8988T (cell line): ENCODE measurements around the gene ACOT2.
"Not testable (repeated sequence)": the region's sequence is repeated elsewhere in the genome, so short reads cannot be mapped to it uniquely, and the experiment has no call there.

Experiments
- DNase-seq: peaks from one replicate; pipeline ENCODE4 v3.0.0; 2011

The ACOT2 gene, protein sequence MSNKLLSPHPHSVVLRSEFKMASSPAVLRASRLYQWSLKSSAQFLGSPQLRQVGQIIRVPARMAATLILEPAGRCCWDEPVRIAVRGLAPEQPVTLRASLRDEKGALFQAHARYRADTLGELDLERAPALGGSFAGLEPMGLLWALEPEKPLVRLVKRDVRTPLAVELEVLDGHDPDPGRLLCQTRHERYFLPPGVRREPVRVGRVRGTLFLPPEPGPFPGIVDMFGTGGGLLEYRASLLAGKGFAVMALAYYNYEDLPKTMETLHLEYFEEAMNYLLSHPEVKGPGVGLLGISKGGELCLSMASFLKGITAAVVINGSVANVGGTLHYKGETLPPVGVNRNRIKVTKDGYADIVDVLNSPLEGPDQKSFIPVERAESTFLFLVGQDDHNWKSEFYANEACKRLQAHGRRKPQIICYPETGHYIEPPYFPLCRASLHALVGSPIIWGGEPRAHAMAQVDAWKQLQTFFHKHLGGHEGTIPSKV

GRCh38 chr14:73569185-73569958 is at the start of gene ACOT2:
Gene ACOT2, plus strand, starts transcription at chr14:73569213. Its CDS starts 28 bp downstream, at chr14:73569241.
- peak; percentile 67 for DNase-seq

DNA sequence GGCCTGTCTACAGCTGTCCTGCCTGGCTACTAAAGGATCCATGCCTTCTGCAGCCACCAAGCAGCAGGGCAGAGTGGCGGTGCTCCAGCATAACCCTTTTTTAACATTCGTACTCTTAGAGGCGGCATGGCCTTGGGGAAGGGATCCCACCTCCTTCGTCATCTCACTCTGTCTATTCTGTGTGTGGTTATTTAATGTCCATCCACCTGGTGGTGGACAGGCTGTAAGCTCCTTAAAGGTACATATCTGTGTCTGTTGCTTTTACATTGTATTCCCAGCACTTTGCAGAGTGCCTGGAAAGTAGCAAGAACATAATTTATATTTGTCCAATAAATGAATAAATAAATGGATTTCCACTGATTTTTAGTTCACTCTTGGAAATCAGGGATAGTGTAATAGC is 47.8 kb upstream of the ACOT2 start:
- no peak for DNase-seq

- DNase-seq, result no peak
Measured at GRCh38 chr14:73524493-73524892, 44.5 kb upstream of the ACOT2 start.

DNA sequence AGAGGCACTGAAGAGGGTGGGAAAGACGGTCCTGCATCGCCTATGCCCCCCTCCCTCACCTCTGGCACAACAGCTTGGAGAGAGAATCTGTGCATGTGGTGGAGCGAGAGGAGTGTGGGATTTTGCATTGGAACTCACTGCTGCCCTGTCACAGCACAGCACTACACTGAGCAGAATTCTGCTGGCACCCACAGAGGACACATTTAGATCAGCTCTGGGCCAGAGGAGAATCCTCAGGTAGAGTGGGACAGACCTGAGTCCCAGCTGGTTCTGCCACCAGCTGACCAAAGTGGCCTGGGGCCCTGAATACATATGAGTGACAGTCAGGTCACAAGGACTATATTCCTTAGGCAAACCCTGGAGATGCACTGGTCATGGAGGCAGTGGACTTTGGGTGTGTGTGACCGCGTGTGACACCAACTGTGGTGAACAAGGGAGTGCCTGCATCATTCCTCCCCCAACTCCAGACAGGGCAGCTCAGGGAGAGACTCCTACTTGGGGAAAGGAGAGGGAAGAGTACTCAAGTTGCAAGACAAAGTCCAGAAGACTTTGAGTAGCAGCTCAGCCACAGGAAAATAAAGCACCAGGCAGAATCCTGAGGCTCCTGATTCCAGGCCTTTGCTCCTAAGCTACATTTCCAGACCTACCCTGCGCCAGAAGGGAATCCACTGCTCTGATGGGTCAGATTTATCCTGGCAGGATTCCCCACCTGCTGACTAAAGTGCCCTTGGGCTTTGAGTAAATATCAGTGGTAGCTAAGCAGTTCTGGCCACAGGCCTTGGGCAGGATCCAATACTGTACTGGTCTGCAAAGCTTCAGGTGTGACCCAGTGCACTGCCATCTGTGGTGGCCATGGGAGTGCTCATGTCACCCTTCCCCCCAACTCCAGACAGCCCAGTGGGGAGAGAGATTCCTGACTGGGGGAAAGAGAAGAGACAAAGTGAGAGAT is 42.7 kb upstream of the ACOT2 start:
- DNase-seq, result no peak

DNA sequence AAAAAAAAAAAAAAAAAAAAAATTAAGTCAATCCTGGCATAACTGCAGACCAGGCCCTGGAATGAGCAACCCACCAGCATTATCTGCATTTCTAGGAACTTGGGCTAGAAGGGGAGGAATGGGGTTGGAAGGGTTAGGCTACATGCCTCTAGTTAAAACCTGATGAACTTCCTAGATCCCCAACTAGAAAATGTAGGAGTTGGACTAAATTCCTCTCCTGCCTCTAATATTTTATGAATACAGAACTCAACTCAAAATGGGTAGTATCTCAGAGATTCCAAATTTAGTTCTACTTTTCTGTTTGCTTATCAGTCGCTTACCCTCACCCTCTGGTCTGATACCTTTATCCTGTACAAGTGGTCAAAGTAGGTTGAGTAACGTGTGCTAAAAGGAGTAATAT is 39.7 kb upstream of the ACOT2 start:
- DNase-seq, result not testable (repeated sequence)

- not testable (repeated sequence) for DNase-seq
Measured at GRCh38 chr14:73531971-73532370, 37.0 kb upstream of the ACOT2 start.

DNA sequence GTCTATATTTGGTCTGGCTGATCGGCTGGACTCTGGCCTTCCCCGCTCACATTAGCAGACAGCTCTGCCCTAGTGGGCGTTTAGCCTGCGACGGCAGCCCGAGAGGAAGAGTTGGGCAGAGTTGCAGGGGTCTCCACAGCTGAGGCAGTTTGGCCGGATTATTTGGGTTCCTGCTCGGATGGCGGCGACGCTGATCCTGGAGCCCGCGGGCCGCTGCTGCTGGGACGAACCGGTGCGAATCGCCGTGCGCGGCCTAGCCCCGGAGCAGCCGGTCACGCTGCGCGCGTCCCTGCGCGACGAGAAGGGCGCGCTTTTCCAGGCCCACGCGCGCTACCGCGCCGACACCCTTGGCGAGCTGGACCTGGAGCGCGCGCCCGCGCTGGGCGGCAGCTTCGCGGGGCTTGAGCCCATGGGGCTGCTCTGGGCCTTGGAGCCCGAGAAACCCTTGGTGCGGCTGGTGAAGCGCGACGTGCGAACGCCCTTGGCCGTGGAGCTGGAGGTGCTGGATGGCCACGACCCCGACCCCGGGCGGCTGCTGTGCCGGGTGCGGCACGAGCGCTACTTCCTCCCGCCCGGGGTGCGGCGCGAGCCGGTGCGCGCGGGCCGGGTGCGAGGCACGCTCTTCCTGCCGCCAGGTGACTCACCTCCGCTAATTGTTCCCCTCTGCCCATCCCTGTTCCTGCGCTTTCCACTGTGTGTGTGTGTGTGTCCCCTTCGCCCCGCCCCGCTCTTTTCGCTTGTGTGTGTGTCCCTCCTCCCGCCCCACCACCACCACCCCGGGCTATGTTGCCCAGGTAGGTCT is 31.6 kb upstream of the ACOT2 start:
- peak; percentile 78 for DNase-seq

GRCh38 chr14:73539017-73539416 is 30.0 kb upstream of the ACOT2 start:
- DNase-seq, result peak; percentile 75

GRCh38 chr14:73542961-73543360 is 26.1 kb upstream of the ACOT2 start:
- not testable (repeated sequence) for DNase-seq

GRCh38 chr14:73545353-73545752 is 23.7 kb upstream of the ACOT2 start:
- not testable (repeated sequence) for DNase-seq

- not testable (repeated sequence) for DNase-seq
Measured at GRCh38 chr14:73549097-73549496, 19.9 kb upstream of the ACOT2 start.

GRCh38 chr14:73549889-73550524 is 19.0 kb upstream of the ACOT2 start:
- DNase-seq, result not testable (repeated sequence)

- DNase-seq, result no peak
Measured at GRCh38 chr14:73553845-73554244, 15.2 kb upstream of the ACOT2 start.

DNA sequence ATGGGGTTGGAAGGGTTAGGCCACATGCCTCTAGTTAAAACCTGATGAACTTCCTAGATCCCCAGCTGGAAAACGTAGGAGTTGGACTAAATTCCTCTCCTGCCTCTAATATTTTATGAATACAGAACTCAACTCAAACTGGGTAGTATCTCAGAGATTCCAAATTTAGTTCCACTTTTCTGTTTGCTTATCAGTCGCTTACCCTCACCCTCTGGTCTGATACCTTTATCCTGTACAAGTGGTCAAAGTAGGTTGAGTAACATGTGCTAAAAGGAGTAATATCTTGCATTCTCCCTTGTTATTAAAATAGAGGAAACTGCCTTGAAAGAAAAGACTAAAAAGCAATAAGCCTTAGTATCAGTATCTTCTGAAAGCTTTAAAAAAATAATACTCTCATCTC is 11.8 kb upstream of the ACOT2 start:
- DNase-seq, result not testable (repeated sequence)

GRCh38 chr14:73558238-73558637 is 10.8 kb upstream of the ACOT2 start:
- not testable (repeated sequence) for DNase-seq

DNA sequence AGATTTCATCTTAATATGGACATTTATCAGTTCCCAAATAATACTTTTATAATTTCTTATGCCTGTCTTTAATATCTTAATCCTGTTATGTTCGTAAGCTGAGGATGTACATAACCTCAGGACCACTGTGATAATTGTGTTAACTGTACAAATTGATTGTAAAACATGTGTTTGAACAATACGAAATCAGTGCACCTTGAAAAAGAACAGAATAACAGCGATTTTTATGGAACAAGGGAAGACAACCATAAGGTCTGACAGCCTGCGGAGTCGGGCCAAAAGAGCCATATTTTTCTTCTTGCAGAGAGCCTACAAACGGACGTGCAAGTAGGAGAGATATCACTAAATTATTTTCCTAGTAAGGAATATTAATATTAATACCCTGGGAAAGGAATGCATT is 6.8 kb upstream of the ACOT2 start:
- DNase-seq, result not testable (repeated sequence)

GRCh38 chr14:73562696-73563095 is 6.3 kb upstream of the ACOT2 start:
- DNase-seq, result not testable (repeated sequence)

DNA sequence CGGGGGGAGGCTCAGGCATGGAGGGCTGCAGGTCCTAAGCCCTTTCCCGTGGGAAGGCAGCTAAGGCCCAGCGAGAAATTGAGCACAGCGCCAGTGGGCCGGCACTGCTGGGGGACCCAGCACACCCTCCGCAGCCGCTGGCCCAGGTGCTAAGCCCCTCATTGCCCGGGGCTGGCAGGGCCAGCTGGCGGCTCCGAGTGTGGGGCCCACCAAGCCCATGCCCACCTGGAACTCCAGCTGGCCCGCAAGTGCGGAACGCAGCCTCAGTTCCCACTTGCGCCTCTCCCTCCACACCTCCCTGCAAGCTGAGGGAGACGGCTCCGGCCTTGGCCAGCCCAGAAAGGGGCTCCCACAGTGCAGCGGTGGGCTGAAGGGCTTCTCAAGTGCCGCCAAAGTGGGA is 2.6 kb upstream of the ACOT2 start:
- DNase-seq, result not testable (repeated sequence)

- DNase-seq, result not testable (repeated sequence)
Measured at GRCh38 chr14:73566935-73567334, 2.1 kb upstream of the ACOT2 start.

DNA sequence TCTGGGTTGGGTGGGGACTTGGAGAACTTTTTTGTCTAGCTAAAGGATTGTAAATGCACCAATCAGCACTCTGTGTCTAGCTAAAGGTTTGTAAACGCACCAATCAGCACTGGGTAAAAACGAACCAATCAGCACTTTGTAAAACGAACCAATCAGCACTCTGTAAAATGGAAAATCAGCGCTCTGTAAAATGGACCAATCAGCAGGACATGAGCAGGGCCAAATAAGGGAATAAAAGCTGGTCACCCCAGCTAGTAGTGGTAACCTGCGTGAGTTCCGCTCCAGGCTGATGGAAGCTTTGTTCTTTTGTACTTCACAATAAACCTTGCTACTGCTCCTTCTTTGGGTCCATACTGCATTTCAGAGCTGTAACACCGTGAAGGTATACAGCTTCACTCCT is 1.7 kb upstream of the ACOT2 start:
- DNase-seq, result no peak
